Testis (tissue), 2 donors: ENCODE results near the gene STARD7.
"Not testable (repeated sequence)": the region's sequence is repeated elsewhere in the genome, so short reads cannot be mapped to it uniquely, and the experiment has no call there.

Experiments used
- CTCF ChIP-seq, 3 experiments: fragments of 450-650 bp in 2 of 3; fragments of 200-600 bp in 1 of 3; sonication (generic) in 1 of 3; IDR thresholded peaks; one replicate each; pipeline ENCODE4 v1.5.1; 2016 to 2019; ENCODE audit warnings: antibody characterized with exemption in 3 of 3, mild to moderate bottlenecking in 2 of 3, moderate library complexity in 1 of 3
- POLR2A ChIP-seq: fragments of 450-650 bp; IDR thresholded peaks from one replicate; pipeline ENCODE4 v1.6.1; 2017; ENCODE audit warnings: antibody characterized with exemption, mild to moderate bottlenecking, moderate library complexity

- not testable (repeated sequence) for TF ChIP-seq CTCF (IDR thresholded peaks at IDR 0.05); POLR2A
These were observed 67.0 kb downstream of the STARD7 start for GRCh38 chr2:96141624-96141967.
